HCT116 (cell line): ENCODE data around the gene ZCWPW1. TPM values are rescaled to one million over a fixed set of nuclear protein-coding genes. Genes with fewer than 3 reads are reported as not detected.

Experiments
- ATAC-seq: fragments of 200-7000 bp; cut with Tn5 transposase; 2 replicates; pipeline ENCODE4 v1.9.1; 2020; ENCODE audit warnings: mild to moderate bottlenecking, moderate library complexity
- BruUV-seq: library from RNA; stranded (reverse); fragments of 400-500 nt; replicated peaks from 2 replicates; lab custom pipeline; 2021; lab: Mats Ljungman, UMichigan
- CTCF ChIA-PET: fragments of 300-600 bp; sonication (Branson Sonifier 250); formaldehyde crosslinking; loops from one replicate; lab custom pipeline; 2021; ENCODE audit warnings: antibody characterized with exemption; lab: Charles Lee
- POLR2A ChIA-PET: fragments of 300-600, 350-600 bp; sonication (Branson Sonifier 250); formaldehyde crosslinking; loops from one replicate; lab custom pipeline; 2021; ENCODE audit warnings: antibody characterized with exemption; lab: Charles Lee
- RAD21 ChIA-PET, 2 experiments: fragments of 300-600 bp; sonication (Branson Sonifier 250); formaldehyde crosslinking; loops; one replicate each; lab custom pipeline; 2023; ENCODE audit warnings: low total read pairs in 2 of 2; ENCODE audit not compliant: uncharacterized antibody in 2 of 2, unreplicated experiment in 2 of 2, low non-redundant PET in 1 of 2; lab: Charles Lee
- DNase-seq: peaks from one replicate; pipeline ENCODE4 v3.0.0-alpha.2; 2010; ENCODE audit warnings: low read depth, low spot score
- H2AFZ ChIP-seq: fragments of 200-600 bp; shearing (Covaris generic), sonication (generic); 2 replicates; pipeline ENCODE4 v1.6.1; 2017; ENCODE audit warnings: low read depth, mixed run types, mixed read lengths, antibody characterized with exemption, low read length; ENCODE audit not compliant: poor library complexity, severe bottlenecking
- H3K27ac ChIP-seq: 2 replicates; pipeline ENCODE4 v1.5.1; 2012; ENCODE audit warnings: low read depth, low read length
- H3K27me3 ChIP-seq: fragments of 200-600 bp; sonication (generic); 2 replicates; pipeline ENCODE4 v1.6.1; 2016; ENCODE audit warnings: mixed run types, low read length, mixed read lengths; ENCODE audit not compliant: insufficient read depth
- H3K36me3 ChIP-seq, 2 experiments: fragments of 200-500 bp in 1 of 2; fragments of 200-600 bp in 1 of 2; sonication (Bioruptor generic) in 1 of 2; sonication (generic) in 1 of 2; 2 replicates each; pipeline versions ENCODE4 v1.5.1 to v1.6.1; 2014 to 2016; ENCODE audit warnings: low read length in 2 of 2, inconsistent platforms in 1 of 2, mixed read lengths in 1 of 2, mixed run types in 1 of 2; ENCODE audit not compliant: insufficient read depth in 2 of 2, control insufficient read depth in 1 of 2
- H3K4me1 ChIP-seq, 2 experiments: fragments of 200-600 bp in 1 of 2; sonication (generic) in 1 of 2; 2 replicates each; pipeline versions ENCODE4 v1.5.1 to v1.6.1; 2012 to 2017; ENCODE audit warnings: low read length in 2 of 2, inconsistent platforms in 1 of 2, mild to moderate bottlenecking in 1 of 2, mixed read lengths in 1 of 2, mixed run types in 1 of 2, moderate library complexity in 1 of 2; ENCODE audit not compliant: insufficient read depth in 2 of 2, control insufficient read depth in 1 of 2
- H3K4me2 ChIP-seq: fragments of 200-600 bp; sonication (generic); 2 replicates; pipeline ENCODE4 v1.6.1; 2017; ENCODE audit warnings: mixed run types, low read length, mixed read lengths
- H3K4me3 ChIP-seq, 2 experiments: fragments of 200-600 bp in 1 of 2; sonication (generic) in 1 of 2; replicated peaks in 1 of 2; 2 replicates each; pipeline ENCODE4 v1.5.1; 2011 to 2016; ENCODE audit warnings: low read length in 2 of 2, control low read depth in 1 of 2, low read depth in 1 of 2, mild to moderate bottlenecking in 1 of 2, mixed read lengths in 1 of 2, mixed run types in 1 of 2
- H3K79me2 ChIP-seq: fragments of 200-600 bp; sonication (generic); 2 replicates; pipeline ENCODE4 v1.6.1; 2017; ENCODE audit warnings: mild to moderate bottlenecking, mixed run types, low read length, moderate library complexity, mixed read lengths; ENCODE audit not compliant: insufficient read depth
- H3K9ac ChIP-seq: fragments of 200-600 bp; sonication (generic); 2 replicates; pipeline ENCODE4 v1.6.1; 2016; ENCODE audit warnings: low read length, mixed read lengths
- H3K9me2 ChIP-seq: fragments of 200-600 bp; sonication (generic), shearing (Covaris generic); 2 replicates; pipeline ENCODE4 v1.6.1; 2017; ENCODE audit warnings: mixed run types, mild to moderate bottlenecking, moderate library complexity; ENCODE audit not compliant: insufficient read depth
- H3K9me3 ChIP-seq, 2 experiments: fragments of 200-500 bp in 1 of 2; fragments of 200-600 bp in 1 of 2; sonication (Bioruptor generic) in 1 of 2; sonication (generic) in 1 of 2; 2 replicates each; pipeline ENCODE4 v1.6.1; 2014 to 2017; ENCODE audit warnings: low read length in 2 of 2, mixed read lengths in 2 of 2, inconsistent platforms in 1 of 2, low read depth in 1 of 2, mild to moderate bottlenecking in 1 of 2, mixed run types in 1 of 2, moderate library complexity in 1 of 2; ENCODE audit not compliant: control insufficient read depth in 1 of 2, insufficient read depth in 1 of 2
- H4K20me1 ChIP-seq: fragments of 200-600 bp; sonication (generic), shearing (Covaris generic); 2 replicates; pipeline ENCODE4 v1.6.1; 2017; ENCODE audit warnings: mixed run types, mild to moderate bottlenecking, moderate library complexity; ENCODE audit not compliant: insufficient read depth
- CEBPB ChIP-seq: IDR thresholded peaks from 2 replicates; pipeline ENCODE4 v1.6.1; 2012; ENCODE audit warnings: low read depth
- EGR1 ChIP-seq: IDR thresholded peaks from 2 replicates; pipeline ENCODE4 v1.6.1; 2012; ENCODE audit warnings: low read depth
- EZH2 ChIP-seq: fragments of 200-600 bp; sonication (generic); IDR thresholded peaks from 2 replicates; pipeline ENCODE4 v1.6.1; 2017; ENCODE audit warnings: antibody characterized with exemption, mixed run types
- EZH2phosphoT487 ChIP-seq: fragments of 200-600 bp; IDR thresholded peaks from 2 replicates; pipeline ENCODE4 v1.6.1; 2018; ENCODE audit warnings: antibody characterized with exemption, borderline replicate concordance
- FOSL1 ChIP-seq: IDR thresholded peaks from 2 replicates; pipeline ENCODE4 v1.6.1; 2012; ENCODE audit warnings: low read depth
- JUND ChIP-seq: IDR thresholded peaks from 2 replicates; pipeline ENCODE4 v1.6.1; 2012
- MAX ChIP-seq: IDR thresholded peaks from 2 replicates; pipeline ENCODE4 v1.6.1; 2012
- POLR2A ChIP-seq: IDR thresholded peaks from 2 replicates; pipeline ENCODE4 v1.7.0; 2011; ENCODE audit warnings: borderline replicate concordance; ENCODE audit not compliant: insufficient read depth, insufficient read length; ENCODE audit errors: extremely low read depth
- POLR2AphosphoS5 ChIP-seq: IDR thresholded peaks from 2 replicates; pipeline ENCODE4 v1.6.1; 2011; ENCODE audit warnings: mild to moderate bottlenecking, low read depth, low read length, moderate library complexity
- RAD21 ChIP-seq: IDR thresholded peaks from 2 replicates; pipeline ENCODE4 v1.6.1; 2012; ENCODE audit warnings: low read depth, mild to moderate bottlenecking
- SIN3A ChIP-seq: IDR thresholded peaks from 2 replicates; pipeline ENCODE4 v1.6.1; 2012; ENCODE audit warnings: low read depth
- SP1 ChIP-seq: IDR thresholded peaks from 2 replicates; pipeline ENCODE4 v1.6.1; 2012; ENCODE audit warnings: low read depth
- TCF7L2 ChIP-seq: IDR thresholded peaks from 2 replicates; pipeline ENCODE4 v1.7.0; 2011; ENCODE audit warnings: borderline replicate concordance, inconsistent platforms; ENCODE audit not compliant: insufficient read depth, insufficient read length; ENCODE audit errors: extremely low read depth
- YY1 ChIP-seq: IDR thresholded peaks from 2 replicates; pipeline ENCODE4 v1.6.1; 2011; ENCODE audit warnings: low read length, low read depth, moderate library complexity, mild to moderate bottlenecking; ENCODE audit not compliant: insufficient replicate concordance; ENCODE audit errors: extremely low read depth
- ZNF274 ChIP-seq: fragments of 200-500 bp; sonication (Bioruptor generic); IDR thresholded peaks from 2 replicates; pipeline ENCODE4 v1.6.1; 2014; ENCODE audit warnings: mild to moderate bottlenecking, low read depth, low read length, inconsistent platforms
- intact Hi-C: fragments of 100-400 bp; cut with micrococcal nuclease; formaldehyde crosslinking; loops from 2 replicates; pipeline ENCODE4 v1.10.0; 2022
- total RNA-seq: library from RNA; stranded (reverse); gene quantifications from one replicate; pipeline ENCODE4 v1.2.1, GENCODE V29; 2021; ENCODE audit not compliant: unreplicated experiment
- TF ChIP-seq, protein P1 (sequence below), 3 experiments: fragments of 200-600 bp in 1 of 3; sonication (generic) in 1 of 3; IDR thresholded peaks in 2 of 3; conservative IDR thresholded peaks in 1 of 3; 2 replicates each; pipeline ENCODE4 v1.5.1; 2012 to 2017; ENCODE audit warnings: low read depth in 2 of 3, low read length in 2 of 3, antibody characterized with exemption in 1 of 3, borderline replicate concordance in 1 of 3, control low read depth in 1 of 3, mild to moderate bottlenecking in 1 of 3, mixed read lengths in 1 of 3, mixed run types in 1 of 3, moderate library complexity in 1 of 3; ENCODE audit not compliant: insufficient read depth in 1 of 3
- TF ChIP-seq, protein P2 (sequence below): IDR thresholded peaks from 2 replicates; pipeline ENCODE4 v1.6.1; 2012

ZCWPW1 gene
- total RNA-seq, 1 experiment from 2014 or later = 1.5 TPM

GRCh38 chr7:100396421-100396982, 32.0 kb downstream of the ZCWPW1 start (continued):
- TF ChIP-seq EZH2phosphoT487 (no peak), POLR2AphosphoS5 (no peak), MAX (no peak), FOSL1 (no peak)
- TF ChIP-seq, protein P1, sequence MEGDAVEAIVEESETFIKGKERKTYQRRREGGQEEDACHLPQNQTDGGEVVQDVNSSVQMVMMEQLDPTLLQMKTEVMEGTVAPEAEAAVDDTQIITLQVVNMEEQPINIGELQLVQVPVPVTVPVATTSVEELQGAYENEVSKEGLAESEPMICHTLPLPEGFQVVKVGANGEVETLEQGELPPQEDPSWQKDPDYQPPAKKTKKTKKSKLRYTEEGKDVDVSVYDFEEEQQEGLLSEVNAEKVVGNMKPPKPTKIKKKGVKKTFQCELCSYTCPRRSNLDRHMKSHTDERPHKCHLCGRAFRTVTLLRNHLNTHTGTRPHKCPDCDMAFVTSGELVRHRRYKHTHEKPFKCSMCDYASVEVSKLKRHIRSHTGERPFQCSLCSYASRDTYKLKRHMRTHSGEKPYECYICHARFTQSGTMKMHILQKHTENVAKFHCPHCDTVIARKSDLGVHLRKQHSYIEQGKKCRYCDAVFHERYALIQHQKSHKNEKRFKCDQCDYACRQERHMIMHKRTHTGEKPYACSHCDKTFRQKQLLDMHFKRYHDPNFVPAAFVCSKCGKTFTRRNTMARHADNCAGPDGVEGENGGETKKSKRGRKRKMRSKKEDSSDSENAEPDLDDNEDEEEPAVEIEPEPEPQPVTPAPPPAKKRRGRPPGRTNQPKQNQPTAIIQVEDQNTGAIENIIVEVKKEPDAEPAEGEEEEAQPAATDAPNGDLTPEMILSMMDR (IDR thresholded peaks at IDR 0.05 in 2 of 3, conservative IDR thresholded peaks at IDR 0.05 in 1 of 3; ENCODE audit: borderline replicate concordance in 1 of 3, insufficient read depth in 1 of 3, low read depth in 2 of 3, low read length in 2 of 3) = no peak

- Histone ChIP-seq H3K79me2 (no peaks in the 10 kb centered on the region), H3K9me2 (no peaks in the 10 kb centered on the region), H4K20me1 (no peaks in the 10 kb centered on the region), H3K27ac (no peak overlapping the region), H3K9ac (no peak overlapping the region), H3K4me3 (no peak overlapping the region), H3K4me1 (no peaks in the 10 kb centered on the region), H3K36me3 (no peaks in the 10 kb centered on the region), H3K9me3 (no peaks in the 10 kb centered on the region), H3K27me3 (no peaks in the 10 kb centered on the region), H3K4me2 (no peak overlapping the region), H2AFZ (no peak overlapping the region)
- CTCF ChIA-PET = interaction anchor here (1.3 kb wide), 1 partner anchor 13 kb away, joined by 5 read pairs; no protein-coding TSS in a partner anchor
- RAD21 ChIA-PET = no interaction called here
- TF ChIP-seq, protein P2, sequence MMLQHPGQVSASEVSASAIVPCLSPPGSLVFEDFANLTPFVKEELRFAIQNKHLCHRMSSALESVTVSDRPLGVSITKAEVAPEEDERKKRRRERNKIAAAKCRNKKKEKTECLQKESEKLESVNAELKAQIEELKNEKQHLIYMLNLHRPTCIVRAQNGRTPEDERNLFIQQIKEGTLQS = no peak
- TF ChIP-seq POLR2AphosphoS5 = no peak
- no peak for TF ChIP-seq RAD21
- no peak for TF ChIP-seq EGR1
- no peak for TF ChIP-seq EZH2
- TF ChIP-seq YY1 = no peak
- TF ChIP-seq POLR2A = no peak
- TF ChIP-seq ZNF274 = no peak
- no peak for TF ChIP-seq JUND
- no peak for TF ChIP-seq MAX
- no peak for TF ChIP-seq SIN3A
- no peak for TF ChIP-seq TCF7L2
- no peak for TF ChIP-seq CEBPB
- TF ChIP-seq SP1 = no peak
- POLR2A ChIA-PET = no interaction called here
- no TSS peak for BruUV-seq
- DNase-seq (no peak), ATAC-seq (no peak)
- intact Hi-C loops = no loop called here
These were observed 34.4 kb downstream of the ZCWPW1 start for GRCh38 chr7:100394077-100394476.
